ENCODE data around the gene E2F6. TPM values are rescaled to one million over a fixed set of nuclear protein-coding genes. Genes with fewer than 3 reads are reported as not detected.

The E2F6 gene
- total and polyA plus RNA-seq, 2 donors (not counting 3 experiments of a cell fraction or from before 2014, with no cell fraction given) = 7.9 to 15.7 TPM

- Histone ChIP-seq H3K79me2 (ENCODE audit: control insufficient read depth, insufficient read depth, low read length) (no peaks in the 10 kb centered on the region), H3K9ac (replicated peaks; ENCODE audit: extremely low read depth, insufficient read depth, low read length) (no peak overlapping the region), H3K27ac (ENCODE audit: insufficient read depth, low read depth, low read length) (no peak overlapping the region), H3K9me3 (replicated peaks; ENCODE audit: control insufficient read depth, insufficient read depth, low read length) (no peaks in the 10 kb centered on the region), H2AFZ (ENCODE audit: low read depth, low read length) (no peak overlapping the region), H3K9me1 (replicated peaks; ENCODE audit: control insufficient read depth, extremely low read depth, insufficient read depth, low read length) (no peaks in the 10 kb centered on the region), H3K4me1 (ENCODE audit: control insufficient read depth, extremely low read depth, insufficient read depth, low read length) (peaks cover 10% of the 10 kb centered on the region), H3K4me2 (ENCODE audit: insufficient read depth, low read length) (no peak overlapping the region), H4K20me1 (replicated peaks; ENCODE audit: control insufficient read depth, extremely low read depth, insufficient read depth, low read length) (no peaks in the 10 kb centered on the region), H3K36me3 (ENCODE audit: control insufficient read depth in 2 of 2, extremely low read depth in 1 of 2, insufficient read depth in 2 of 2, low read length in 2 of 2) (no peaks in the 10 kb centered on the region), H3K27me3 (ENCODE audit: control insufficient read depth in 2 of 2, insufficient read depth in 2 of 2, low read length in 2 of 2) (peaks cover 0 to 5% of the 10 kb centered on the region in 2 experiments), H3K4me3 (replicated peaks in 1 of 3; ENCODE audit: insufficient read depth in 1 of 3, low read depth in 1 of 3, low read length in 3 of 3) (no peak overlapping the region)
- intact Hi-C loops (cut with micrococcal nuclease) = no loop called here
- dilution Hi-C loops (cut with MboI; ENCODE audit: extremely low pct_ligation_motif_present, low sequenced_read_pairs) = no loop called here
- TF ChIP-seq GATA2 (IDR thresholded peaks at IDR 0.05; ENCODE audit: insufficient read depth, insufficient read length, low read depth, low read length) (no peak), POLR2A (IDR thresholded peaks at IDR 0.05; ENCODE audit: low read depth, low read length) (no peak), JUN (IDR thresholded peaks at IDR 0.05; ENCODE audit: borderline replicate concordance, insufficient read depth, insufficient read length, low read depth) (no peak), EZH2 (IDR thresholded peaks at IDR 0.05; ENCODE audit: borderline replicate concordance, low read depth, low read length, severe bottlenecking) (no peak), POLR2AphosphoS5 (IDR thresholded peaks at IDR 0.05; ENCODE audit: insufficient read depth, low read depth, low read length) (no peak), MAX (IDR thresholded peaks at IDR 0.05; ENCODE audit: insufficient read depth, insufficient read length) (no peak), MYC (IDR thresholded peaks at IDR 0.05; ENCODE audit: low read depth, low read length) (no peak), FOS (IDR thresholded peaks at IDR 0.05; ENCODE audit: borderline replicate concordance, insufficient read depth, low read length) (no peak)
- TF ChIP-seq, protein P1, sequence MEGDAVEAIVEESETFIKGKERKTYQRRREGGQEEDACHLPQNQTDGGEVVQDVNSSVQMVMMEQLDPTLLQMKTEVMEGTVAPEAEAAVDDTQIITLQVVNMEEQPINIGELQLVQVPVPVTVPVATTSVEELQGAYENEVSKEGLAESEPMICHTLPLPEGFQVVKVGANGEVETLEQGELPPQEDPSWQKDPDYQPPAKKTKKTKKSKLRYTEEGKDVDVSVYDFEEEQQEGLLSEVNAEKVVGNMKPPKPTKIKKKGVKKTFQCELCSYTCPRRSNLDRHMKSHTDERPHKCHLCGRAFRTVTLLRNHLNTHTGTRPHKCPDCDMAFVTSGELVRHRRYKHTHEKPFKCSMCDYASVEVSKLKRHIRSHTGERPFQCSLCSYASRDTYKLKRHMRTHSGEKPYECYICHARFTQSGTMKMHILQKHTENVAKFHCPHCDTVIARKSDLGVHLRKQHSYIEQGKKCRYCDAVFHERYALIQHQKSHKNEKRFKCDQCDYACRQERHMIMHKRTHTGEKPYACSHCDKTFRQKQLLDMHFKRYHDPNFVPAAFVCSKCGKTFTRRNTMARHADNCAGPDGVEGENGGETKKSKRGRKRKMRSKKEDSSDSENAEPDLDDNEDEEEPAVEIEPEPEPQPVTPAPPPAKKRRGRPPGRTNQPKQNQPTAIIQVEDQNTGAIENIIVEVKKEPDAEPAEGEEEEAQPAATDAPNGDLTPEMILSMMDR (IDR thresholded peaks at IDR 0.05; ENCODE audit: extremely low read depth in 1 of 2, insufficient read depth in 1 of 2, low read depth in 1 of 2, low read length in 2 of 2) = no peak
- FAIRE-seq (no peak), DNase-seq (ENCODE audit: low read depth, low spot score) (no peak)
- CTCF ChIA-PET = interaction anchor here (0.9 to 1.7 kb wide), 4 partner anchors 11 to 22 kb away, joined by 3 to 4 read pairs (median 4); no protein-coding TSS in a partner anchor
- POLR2A ChIA-PET = no interaction called here
- BruUV-seq (replicated peaks) = no TSS peak
Observed at GRCh38 chr2:11396021-11396420, 69.9 kb downstream of the E2F6 start.
